ENCODE data around the gene KLHL35.
"Not testable (repeated sequence)": the region's sequence is repeated elsewhere in the genome, so short reads cannot be mapped to it uniquely, and the experiment has no call there.

The KLHL35 gene

GRCh38 chr11:75387736-75388294, 45.2 kb downstream of the KLHL35 start:
- no peak for DNase-seq

- DNase-seq, result no peak
Measured at GRCh38 chr11:75386942-75387630, 45.9 kb downstream of the KLHL35 start.

DNA sequence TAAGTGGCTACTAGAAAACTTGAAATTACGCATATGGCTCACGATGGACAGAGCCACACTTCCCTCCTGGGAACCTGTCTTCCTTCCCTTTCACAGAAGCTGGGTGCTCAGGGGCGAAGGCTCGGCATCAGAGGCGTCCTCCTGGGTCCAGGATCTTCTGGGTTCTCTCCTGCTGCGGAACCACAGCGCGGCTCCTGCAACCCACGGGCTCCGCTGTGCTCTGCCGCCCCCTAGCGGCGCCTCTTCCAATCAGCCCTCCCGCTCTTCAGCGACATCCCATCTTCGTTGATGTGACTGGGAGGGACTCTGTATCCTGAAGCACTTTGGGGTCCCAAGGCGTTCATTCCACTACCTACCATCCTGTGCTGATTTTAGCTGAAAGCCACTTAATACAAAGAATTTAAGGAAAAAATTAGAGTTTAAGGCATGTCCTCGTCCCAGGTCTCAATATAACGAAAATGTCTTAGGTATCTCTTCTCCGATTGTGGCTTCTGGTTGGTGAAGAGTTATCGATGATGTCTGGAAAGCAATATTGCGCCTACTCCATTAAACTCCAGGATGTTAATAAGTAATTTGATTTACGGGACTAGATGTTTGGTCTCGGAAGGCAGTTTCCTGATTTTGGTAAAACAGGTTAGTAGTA, 48.4 kb downstream of the KLHL35 start:
- DNase-seq, result peak; percentile 71

DNA sequence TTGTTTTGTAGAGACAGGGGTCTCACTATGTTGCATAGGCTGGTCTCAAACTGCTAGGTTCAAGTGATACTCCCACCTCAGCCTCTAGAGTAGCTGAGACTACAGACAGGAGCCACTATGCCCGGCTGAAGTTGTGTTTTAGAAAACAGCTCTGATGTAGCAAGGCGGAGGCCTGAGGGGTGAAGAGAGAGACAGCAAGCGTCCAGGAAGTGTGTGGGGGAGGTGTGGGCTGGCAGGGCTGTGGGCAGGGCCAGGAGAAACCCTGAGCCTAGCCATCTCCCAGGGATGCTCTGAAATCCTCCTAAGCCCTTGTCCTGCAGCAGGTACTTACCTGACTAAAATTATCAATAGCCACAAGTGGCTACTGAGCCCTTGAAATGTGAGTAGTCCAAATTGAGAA, 49.8 kb downstream of the KLHL35 start:
- DNase-seq, result no peak

GRCh38 chr11:75380716-75381420, 52.1 kb downstream of the KLHL35 start:
- DNase-seq, result no peak

DNA sequence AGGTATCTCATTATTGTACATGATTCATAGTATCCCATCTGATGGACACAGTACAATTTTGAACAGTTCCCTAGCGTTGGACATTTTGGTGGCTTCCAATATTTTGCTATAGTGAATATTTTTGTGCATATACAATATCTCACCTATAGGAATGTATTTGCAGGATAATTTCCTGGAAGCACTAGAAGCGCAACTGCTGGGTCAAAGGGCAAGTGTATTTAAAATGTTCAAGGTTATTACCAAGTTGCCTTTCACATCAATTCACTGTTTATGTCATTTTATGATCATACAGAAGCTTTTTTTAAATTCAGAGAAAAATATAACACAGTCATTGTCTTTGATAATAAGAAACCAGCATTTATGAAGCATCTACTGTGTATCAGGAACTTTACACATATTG, 52.8 kb downstream of the KLHL35 start:
- DNase-seq, result no peak

DNA sequence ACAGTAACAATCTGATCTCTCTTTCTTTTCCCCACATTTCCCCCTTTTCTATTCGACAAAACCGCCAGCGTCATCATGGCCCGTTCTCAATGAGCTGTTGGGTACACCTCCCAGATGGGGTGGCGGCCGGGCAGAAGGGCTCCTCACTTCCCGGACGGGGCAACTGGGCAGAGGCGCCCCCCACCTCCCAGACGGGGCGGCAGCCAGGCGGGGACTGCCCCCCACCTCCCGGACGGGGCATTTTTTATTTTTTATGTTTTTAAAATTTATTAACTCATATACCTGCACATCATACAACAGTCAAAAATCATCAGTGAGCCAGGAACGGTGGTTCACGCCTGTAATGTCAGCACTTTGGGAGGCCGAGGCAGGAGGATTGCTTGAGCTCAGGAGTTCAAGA, 54.2 kb downstream of the KLHL35 start:
- DNase-seq, result not testable (repeated sequence)

DNA sequence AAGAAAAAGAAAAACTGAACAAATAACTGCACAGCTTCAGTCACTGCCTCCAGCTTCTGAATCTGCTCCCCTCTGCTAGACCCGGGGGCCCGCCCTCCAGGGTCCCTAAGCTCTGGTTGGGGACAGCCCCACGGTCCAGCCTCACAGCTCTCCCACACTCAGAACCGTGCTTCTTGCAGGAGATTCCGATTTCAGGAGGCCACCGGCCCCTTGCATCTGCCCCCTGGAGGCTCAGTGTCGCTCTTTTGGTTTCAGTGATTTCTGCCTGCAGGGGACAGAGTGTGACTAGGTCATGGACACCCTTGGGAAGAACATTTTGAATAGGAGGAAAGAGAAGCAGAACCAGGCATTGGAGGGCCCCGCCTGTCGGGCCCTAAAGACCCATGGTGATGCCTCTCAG, 56.8 kb downstream of the KLHL35 start:
- no peak for DNase-seq

GRCh38 chr11:75375626-75376025, 57.4 kb downstream of the KLHL35 start:
- no peak for DNase-seq

GRCh38 chr11:75374646-75375045, 58.4 kb downstream of the KLHL35 start:
- DNase-seq, result no peak

DNA sequence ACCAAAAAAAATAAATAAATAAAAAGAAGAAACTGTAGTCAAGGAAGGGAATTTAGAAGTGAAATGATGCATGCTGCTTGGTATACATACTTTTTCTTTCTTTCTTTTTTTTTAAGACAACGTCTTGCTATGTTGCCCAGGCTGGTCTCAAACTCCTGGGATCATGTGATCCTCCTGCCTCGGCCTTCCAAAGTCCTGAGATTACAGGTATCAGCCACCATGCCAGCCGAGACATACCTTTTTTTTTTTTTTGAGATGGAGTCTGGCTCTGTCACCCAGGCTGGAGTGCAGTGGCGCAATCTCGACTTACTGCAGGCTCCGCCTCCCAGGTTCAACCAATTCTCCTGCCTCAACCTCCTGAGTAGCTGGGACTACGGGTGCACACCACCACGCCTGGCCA, 59.8 kb downstream of the KLHL35 start:
- DNase-seq, result no peak

All from NCI-H1092 (cell line).